Glomerular endothelial cell (primary cell): ENCODE results near the gene S100A13. TPM values are rescaled to one million over a fixed set of nuclear protein-coding genes. Genes with fewer than 3 reads are reported as not detected.
"Not testable (repeated sequence)": the region's sequence is repeated elsewhere in the genome, so short reads cannot be mapped to it uniquely, and the experiment has no call there.

ENCODE experiments used
- DNase-seq: peaks from one replicate; pipeline ENCODE4 v3.0.0-alpha.2; 2011; ENCODE audit warnings: low read depth, low spot score; ENCODE audit errors: extremely low read depth
- total RNA-seq: library from RNA; depleted of rRNA; stranded (reverse); fragments of >200 nt; gene quantifications from 2 replicates; pipeline ENCODE4 v1.2.3, GENCODE V29; 2015

S100A13 gene
- 104 and 206 TPM in 2 replicates for total RNA-seq

DNA sequence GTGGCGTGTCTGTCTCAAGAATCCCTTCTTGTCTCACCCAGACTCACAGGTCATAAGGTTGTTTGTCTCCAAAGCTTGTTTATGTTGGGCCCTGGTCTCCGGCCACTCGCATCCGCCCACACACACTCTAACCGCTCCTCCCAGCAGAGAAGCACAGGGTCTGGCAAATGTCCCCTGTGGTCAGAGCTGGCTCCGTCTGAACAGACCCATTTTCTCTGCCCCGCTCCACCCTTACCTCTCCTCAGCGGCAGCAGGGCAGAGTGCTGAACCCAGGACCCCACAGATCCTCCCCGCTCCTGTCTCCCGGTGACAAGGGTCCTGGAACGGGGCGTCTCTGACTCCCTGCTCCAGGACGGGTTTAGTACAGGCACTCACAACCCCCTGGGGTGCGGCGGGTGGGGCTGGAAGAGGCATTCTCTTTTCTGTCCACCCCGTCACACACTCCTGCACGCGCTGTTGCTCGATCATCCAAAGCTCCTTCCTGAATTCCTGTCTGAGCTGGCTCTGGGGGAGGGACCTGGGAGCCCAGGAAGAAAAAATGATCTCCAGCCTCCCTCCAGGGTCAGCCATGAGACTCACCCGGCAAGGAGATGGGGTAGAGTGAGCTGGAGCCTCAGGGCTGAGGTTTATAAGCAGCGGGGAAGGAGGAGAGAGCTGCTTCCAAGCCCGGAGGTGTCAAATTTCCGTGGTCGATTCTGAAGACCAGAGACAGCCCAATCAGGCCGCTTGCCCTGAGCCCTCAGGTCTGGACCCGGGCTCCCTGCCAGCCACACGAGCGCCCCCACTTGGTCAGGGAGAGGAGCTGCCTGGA lies at the start of gene S100A13:
Gene S100A13 (minus strand): TSS at position 602 of the 811 bp plus-strand sequence. CDS start 1,033 bp downstream, outside the sequence.
- peak; percentile 67 for DNase-seq

DNA sequence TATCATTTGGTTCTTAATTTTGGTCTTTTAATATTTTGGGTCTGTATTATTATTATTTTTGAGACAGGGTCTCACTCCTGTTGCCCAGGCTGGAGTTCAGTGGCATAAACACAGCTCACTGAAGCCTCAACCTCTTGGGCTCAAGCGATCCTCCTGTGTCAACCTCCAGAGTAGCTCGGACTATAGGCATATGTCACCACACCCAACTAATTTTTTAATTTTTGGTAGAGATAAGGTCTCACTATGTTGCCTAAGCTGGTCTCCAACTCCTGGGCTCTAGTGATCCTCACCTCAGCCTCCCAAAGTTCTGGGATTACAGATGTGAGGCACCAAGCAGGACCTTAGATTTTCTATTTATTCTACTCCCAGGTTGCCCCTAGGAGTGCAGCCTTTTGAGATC lies 46.2 kb upstream of the S100A13 start:
- DNase-seq: no peak

DNA sequence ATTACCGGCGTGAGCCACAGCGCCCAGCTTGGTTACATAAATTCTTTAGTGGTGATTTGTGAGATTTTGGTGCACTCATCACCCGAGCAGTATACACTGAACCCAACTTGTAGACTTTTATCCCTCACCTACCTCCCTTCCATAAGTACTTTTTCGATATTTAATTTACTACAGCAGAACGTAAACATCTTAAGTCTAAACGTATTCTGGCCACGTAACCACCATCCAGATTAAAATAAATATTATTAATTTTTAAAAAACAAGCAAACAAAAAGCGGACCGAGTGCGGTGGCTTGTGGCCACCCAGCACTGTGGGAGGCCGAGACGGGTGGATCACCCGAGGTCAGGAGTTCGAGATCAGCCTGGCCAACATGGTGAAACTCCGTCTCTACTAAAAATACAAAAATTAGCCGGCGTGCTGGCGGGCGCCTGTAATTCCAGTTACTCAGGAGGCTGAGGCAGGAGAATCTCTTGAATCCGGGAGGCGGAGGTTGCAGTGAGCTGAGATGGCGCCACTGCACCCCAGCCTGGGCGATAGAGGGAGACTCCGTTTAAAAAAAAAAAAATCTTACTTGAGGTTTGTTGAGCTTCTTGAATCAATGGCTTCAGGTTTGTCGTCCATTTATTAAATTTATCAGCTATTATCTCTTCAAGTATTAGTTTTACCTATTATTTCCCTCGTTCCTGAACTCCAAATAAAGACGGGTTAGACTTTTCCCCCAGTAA lies 44.5 kb upstream of the S100A13 start:
- DNase-seq: not testable (repeated sequence)

DNA sequence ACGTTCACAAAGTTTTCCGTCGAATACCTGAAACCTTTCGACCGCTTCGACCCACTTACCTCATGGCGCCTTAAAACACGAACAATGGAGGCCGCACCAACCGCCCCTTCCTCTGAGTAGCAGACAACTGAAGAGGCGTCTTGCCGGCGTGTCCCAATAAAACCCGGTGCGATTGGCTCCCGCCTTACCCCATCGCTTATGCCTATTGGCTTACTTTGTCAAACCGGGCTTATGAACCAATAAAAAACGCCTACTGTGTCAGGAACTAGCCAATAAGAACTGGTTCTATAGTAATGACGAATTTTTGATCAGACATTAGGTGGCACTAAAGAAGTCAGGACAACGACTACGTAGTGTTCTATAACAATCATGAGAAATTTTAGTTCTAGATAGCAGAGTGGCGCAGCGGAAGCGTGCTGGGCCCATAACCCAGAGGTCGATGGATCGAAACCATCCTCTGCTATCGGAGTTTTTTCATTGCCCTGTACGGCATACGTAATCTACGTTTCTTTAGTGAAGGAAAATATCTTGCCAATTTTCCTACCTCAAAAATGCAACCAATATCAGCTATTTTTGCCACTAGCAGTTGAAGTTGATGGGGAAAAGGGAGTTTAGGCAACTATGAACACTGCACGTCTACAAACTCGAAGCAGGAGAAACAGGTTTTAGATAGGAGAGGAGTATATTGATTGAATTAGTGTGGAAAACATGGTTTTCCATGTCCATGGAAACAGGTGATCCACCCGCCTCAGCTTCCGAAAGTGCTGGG lies 43.7 kb upstream of the S100A13 start, which contains the start of gene ILF2:
Gene ILF2 (minus strand): TSS at position 135 of the 769 bp plus-strand sequence. CDS start 71 bp downstream, at position 64.
- DNase-seq: peak; percentile 100

DNA sequence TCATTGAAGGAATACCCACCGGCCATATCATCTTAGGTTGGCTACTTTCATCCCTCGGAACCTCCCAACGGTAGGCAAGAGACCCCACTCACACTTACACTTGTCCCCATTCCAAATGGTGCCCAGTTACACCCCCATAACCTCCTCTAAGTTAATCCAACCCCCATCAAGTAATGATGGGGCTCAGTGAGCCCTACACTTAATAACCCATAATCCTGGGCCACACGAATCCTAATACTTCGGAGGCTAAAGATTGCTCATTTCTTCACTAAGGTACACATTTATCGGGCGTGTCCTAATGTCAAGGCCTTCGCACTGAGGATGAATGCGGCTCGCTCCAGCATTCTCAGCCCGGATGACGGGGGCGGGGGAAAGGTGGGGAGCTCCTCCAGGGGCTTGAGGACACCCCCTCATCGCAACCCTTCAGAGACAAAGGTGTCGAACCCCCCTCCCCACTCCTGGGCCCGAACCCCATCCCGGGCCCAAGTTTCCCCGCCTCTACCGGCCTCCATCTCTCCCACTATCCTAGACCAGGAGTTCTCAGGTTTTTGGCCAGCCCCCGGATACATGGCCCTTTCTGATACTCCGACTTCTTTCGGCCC lies 43.1 kb upstream of the S100A13 start:
- no peak for DNase-seq

DNA sequence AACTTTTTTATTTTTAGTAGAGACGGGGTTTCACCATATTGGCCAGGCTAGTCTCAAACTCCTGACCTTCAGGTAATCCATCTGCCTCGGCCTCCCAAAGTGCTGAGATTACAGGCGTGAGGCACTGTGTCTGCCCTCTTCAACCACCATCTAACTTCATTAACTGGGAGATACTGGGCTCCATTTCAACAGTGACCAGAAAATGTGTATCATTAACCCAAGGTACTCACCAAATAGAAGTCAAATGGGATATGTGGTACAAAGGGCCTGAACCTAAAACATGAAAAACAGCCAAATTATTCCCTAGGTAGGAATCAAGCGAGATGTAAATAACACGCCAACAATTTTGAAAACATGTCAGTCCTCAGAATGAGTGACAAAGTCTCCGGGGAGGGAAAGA lies 42.3 kb upstream of the S100A13 start:
- no peak for DNase-seq

DNA sequence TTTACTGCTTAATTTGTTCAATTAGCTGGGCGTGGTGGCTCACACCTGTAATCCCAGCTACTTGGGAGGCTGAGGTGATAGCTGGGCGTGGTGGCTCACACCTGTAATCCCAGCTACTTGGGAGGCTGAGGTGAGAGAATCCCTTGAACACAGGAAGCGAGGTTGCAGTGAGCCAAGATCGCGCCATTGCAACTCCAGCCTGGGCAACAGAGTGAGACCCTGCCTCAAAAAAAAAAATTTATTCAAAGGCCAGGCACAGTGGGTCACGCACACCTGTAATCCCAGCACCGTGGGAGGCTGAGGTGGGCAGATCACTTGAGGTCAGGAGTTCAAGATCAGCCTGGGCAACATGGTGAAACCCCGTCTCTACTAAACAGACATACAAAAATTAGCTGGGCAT lies 41.4 kb upstream of the S100A13 start:
- DNase-seq: not testable (repeated sequence)

DNA sequence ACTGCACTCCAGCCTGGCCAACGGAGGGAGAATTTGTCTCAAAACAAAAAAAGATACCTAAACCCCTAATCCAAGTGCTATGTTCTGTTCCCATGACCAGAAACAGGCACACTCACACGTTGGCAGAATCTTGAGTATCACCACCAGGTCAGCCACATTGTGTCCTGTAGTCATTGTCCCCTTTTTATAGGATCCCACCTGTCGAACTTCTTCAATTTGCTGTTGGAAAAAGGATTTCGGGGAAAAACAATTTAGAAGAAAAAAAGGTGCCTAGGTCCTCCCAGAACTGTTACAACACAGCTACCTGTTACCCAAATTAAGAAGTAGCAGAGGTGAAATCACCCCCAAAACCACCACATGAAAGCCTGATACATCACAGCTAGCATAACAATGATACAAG lies 40.1 kb upstream of the S100A13 start:
- DNase-seq: no peak

DNA sequence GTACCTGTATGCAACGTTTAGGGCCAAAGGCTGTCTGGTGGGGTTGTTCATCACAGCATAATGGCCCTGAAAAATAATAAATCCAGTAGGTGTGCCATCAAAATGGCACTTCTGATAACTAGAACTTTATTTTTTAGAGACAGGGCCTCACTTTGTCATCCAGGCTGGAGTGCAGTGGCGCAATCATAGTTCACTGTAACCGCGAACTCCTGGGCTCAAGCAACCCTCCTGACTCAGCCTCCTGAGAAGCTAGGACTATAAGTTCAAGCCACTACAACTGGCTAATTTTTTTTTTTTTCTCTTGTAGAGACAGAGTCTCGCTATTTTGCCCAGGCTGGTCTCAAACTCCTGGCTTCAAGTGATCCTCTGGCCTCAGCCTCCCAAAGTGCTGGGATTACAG lies 35.9 kb upstream of the S100A13 start:
- no peak for DNase-seq

DNA sequence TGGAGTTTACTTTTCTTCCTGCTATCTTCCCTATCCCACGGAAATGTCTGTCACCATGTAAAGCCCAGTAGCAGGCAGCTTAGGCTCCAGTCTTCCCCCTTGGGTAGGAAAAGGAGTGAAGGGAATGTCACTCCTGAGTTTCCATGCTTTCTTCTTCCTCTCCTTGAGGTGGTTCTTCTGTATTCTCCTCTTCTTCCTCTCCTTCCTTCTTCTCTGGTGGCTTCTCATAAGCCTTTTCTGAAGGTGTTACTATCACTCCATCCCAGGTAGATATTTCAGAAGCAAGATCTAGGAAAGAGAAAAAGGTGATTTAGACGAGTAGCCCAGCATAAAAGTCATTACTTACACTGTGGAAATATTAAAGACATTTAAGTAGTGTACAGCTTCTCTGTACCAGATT lies 35.0 kb upstream of the S100A13 start:
- no peak for DNase-seq

DNA sequence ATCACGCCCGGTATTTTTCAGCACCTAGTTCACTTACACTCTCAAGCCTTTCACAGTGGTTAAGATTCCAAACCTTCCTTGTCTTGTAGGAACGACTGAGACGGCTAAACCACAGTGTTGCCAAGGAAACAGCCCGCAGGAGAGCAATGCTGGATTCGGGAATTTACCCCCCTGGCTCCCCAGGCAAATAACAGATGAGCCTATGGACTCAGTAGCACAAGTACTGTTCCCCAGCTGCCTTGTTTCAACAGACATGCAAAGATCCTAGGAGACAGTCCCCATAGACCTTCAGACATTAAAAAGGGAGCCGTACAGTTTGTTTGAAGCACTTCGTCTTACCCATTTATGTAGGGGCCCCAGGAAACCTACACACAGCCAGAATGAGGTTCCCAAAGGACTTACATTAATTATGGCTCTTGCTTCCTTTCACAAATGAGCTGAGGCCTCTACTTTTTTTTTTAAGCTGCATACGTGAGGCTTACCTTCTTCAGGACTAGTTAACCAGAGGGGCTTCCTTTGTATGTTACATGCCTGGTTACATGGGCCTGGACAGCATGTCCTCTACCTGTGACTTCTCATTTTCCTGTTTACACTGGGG lies 33.9 kb upstream of the S100A13 start:
- no peak for DNase-seq

DNA sequence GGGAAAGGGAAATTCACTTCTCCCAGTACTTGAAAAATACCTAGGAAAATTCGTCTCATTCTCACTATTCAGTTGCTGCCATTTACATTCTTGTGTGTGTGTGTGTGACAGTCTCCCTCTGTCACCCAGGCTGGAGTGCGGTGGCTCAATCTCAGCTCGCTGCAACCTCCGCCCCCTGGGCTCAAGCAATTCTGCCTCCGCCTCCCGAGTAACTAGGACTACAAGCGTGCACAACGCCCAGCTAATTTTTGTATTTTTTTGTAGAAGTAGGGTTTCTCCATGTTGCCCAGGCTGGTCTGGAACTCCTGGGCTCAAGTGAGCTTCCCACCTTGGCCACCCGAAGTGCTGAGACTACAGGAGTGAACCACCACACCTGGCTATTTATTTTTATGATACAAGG lies 32.4 kb upstream of the S100A13 start:
- no peak for DNase-seq

DNA sequence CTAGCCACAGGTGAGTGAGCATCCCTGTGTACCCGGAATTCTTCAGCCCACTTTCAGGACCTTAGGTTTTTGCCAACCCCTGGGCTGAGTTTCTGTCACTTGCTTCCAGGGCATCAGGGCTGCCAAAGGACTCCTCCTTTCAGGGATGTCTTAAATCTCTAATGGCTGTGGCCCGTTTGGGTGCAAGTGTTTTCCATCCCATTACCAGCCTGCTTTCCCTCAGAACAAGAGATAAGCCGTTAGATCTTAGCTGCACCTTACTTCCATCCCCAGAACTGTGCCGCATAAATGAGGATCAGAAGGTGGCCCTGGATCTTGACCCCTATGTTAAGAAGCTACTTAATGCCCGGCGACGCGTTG lies 31.9 kb upstream of the S100A13 start:
- no peak for DNase-seq

DNA sequence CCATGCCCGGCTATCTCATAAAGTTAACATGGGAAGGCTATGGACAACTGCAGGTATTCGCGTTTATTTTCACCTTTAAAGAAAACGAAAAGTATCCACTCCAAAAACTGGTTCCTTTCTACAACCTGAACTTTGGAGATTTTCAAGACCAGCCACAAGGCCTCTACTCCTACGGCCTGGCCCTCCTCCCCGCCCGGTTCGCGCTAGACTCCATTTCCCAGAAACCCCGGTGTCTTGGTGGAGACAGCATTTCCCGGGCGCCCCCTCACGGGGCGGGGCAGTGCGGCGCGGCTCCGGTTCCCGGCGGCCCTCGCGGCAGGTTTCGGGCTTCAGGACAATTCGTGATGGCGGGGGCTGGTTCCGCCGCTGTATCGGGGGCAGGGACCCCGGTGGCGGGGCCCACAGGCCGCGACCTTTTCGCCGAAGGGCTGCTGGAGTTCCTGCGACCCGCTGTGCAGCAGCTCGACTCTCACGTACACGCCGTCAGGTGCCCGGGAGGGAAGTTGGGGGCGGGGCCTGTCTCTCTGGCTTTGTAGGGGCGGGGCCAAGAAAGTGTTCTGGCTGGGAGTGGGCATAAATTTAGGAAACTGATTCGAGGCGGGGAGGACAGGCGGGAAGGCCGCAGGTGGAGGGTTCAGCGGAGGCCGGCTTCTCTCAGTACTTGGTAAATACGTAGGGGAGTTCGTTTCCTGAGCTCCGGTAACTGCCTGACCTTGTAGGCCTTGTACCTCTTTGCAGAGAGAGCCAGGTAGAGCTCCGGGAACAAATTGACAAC lies 31.3 kb upstream of the S100A13 start, which contains the start of gene SNAPIN:
Gene SNAPIN (plus strand): TSS at position 304 of the 775 bp plus-strand sequence. CDS start 41 bp downstream, at position 345.
- DNase-seq: no peak

DNA sequence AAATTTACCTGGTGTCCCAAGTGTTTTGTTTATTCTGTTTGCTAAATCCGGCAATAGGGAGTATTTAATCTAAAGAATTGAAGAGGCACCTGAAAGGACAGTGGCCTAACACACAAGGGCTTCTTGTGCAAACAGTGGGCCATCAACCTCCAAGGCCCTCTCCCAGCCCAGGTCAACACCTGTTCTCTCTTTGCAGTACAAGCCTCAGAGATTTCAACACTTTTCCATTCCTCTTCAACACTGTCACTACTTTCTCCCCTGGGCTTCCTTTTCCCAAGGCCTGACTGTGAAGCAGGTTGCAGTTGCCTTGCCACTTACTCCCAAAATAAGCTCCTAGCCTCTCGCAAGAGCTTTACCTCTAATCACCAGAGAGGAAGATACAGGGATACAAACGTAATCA lies 28.0 kb upstream of the S100A13 start:
- no peak for DNase-seq

DNA sequence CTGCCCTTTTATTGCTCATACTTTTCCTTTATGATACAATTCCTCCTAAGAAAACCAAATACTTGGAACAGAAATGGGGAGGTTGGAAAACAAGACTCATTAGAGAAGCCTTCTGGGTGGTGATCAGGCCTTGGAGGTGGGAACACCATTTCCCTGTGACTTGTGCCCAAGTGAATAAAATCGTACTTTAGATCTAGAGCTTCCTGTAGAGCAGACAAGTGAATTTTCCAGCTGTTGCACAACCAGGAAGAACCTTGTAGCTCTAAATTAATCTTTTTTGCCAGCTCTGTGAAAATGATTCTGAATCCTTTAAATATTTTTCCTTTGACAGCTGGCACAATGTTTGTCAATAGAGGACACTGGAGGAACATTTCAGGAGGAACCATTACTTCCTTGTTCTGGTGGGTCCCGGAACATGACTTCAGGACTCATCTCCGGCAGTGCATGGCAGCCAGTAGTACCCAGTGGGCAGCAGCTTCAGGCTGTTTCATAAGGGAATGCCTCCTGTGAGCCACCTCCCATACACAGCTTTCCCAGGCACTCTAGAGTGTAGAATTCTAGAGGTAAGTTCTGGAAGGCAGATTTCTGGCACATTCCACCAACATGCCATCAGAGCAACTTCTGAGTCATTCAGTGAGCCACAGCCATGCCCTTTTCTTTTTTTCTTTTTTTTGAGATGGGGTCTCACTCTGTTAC lies 25.6 kb upstream of the S100A13 start:
- DNase-seq: no peak

DNA sequence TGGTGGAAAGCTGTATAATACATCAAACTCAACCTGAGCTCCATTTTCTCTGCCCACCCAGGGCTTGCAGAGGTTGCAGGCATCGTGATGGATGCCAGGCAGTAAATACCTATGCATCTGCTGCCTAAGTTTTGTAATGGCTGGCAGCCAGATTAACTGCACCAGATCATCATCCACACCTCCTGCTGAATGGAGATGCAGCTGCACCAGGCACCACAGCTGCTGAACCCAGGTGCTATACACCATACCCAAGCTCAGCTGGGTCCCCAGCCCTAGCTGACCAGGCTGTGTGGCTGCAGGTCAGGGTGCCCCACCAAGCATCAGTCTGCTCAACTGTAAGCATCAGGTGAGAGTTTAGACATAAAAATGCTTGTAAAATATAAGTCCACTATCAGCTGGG lies 24.5 kb upstream of the S100A13 start:
- no peak for DNase-seq

DNA sequence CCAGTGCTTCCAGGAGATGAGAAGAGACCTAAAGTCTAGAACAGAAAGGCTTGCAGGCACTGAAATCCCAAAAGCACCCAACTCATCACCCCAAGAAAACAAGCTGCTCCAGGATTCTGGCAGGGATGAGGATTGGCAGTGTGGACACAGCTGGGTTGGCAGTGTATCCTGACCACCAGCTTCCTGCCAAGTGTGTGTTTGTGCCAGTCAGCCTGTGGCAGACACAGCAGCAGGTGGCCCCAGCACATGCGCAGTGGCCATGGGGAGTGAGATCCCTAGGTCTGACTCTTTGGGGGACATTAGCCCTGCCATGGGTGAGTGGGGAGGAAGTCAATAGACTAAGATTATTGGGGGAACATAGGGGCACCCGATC lies 22.5 kb upstream of the S100A13 start:
- no peak for DNase-seq
